ENCODE results near the gene ZMIZ1. TPM values are rescaled to one million over a fixed set of nuclear protein-coding genes. Genes with fewer than 3 reads are reported as not detected.
A peak's percentile ranks its signal among the peaks of the same experiment; 100 is the strongest.

The ZMIZ1 gene
- total RNA-seq, 1 donor from 2014 or later = 173 TPM

DNA sequence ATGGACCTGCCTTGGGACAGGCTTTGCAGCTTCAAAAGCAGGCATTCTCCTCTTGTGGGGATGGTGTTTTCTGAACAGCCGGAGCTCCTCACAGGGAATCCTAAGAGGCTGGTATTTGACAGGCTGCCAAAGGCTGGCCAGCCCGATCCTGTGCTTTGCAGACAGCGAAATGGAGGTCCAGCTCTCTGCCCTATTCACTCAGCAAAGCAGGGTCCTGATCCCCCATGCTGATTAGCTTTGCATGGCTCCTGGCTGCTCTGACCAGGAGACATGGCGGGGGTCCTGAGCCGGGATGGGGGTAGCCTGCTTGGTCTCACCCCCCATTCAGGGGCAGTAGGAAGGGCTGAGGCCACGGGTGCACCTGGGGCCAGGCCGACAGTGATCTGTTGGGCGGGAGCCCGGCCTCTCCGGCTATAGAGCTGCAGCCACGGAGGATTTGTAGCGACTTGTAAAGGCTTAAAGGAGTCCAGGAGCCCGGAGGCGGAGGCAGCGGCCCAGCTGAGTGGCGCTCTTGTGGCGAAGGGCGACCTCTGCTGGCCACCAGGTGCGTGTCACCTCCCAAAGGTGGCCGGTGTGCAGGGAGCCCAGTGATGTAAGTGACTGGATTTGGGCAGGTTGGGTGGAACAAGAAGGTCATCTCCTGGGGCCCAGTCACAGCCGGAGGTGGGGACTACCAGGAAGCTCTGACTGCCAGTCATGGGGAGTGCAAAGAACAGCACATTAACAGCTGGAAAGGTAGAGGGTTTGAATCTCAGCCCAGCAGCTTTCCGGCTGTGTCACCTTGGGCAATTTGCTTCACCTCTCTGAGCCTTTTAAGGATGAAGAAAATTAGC lies 126.5 kb downstream of the ZMIZ1 start:
- Mint-ChIP-seq H3K4me3 (no peak overlapping the region), H3K36me3 (peaks cover 13% of the 10 kb centered on the region), H3K27me3 (ENCODE audit: low read depth) (no peaks in the 10 kb centered on the region), H3K4me1 (peaks cover 18% of the 10 kb centered on the region), H3K9me3 (no peaks in the 10 kb centered on the region), H3K27ac (peak overlapping the region; percentile 66)
- DNase-seq (ENCODE audit: low spot score in 2 of 2, unreplicated experiment in 2 of 2) = peak; percentile 66 to 89
- TF ChIP-seq, protein P1, sequence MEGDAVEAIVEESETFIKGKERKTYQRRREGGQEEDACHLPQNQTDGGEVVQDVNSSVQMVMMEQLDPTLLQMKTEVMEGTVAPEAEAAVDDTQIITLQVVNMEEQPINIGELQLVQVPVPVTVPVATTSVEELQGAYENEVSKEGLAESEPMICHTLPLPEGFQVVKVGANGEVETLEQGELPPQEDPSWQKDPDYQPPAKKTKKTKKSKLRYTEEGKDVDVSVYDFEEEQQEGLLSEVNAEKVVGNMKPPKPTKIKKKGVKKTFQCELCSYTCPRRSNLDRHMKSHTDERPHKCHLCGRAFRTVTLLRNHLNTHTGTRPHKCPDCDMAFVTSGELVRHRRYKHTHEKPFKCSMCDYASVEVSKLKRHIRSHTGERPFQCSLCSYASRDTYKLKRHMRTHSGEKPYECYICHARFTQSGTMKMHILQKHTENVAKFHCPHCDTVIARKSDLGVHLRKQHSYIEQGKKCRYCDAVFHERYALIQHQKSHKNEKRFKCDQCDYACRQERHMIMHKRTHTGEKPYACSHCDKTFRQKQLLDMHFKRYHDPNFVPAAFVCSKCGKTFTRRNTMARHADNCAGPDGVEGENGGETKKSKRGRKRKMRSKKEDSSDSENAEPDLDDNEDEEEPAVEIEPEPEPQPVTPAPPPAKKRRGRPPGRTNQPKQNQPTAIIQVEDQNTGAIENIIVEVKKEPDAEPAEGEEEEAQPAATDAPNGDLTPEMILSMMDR (IDR thresholded peaks at IDR 0.05; ENCODE audit: unreplicated experiment) = peak; percentile 94

DNA sequence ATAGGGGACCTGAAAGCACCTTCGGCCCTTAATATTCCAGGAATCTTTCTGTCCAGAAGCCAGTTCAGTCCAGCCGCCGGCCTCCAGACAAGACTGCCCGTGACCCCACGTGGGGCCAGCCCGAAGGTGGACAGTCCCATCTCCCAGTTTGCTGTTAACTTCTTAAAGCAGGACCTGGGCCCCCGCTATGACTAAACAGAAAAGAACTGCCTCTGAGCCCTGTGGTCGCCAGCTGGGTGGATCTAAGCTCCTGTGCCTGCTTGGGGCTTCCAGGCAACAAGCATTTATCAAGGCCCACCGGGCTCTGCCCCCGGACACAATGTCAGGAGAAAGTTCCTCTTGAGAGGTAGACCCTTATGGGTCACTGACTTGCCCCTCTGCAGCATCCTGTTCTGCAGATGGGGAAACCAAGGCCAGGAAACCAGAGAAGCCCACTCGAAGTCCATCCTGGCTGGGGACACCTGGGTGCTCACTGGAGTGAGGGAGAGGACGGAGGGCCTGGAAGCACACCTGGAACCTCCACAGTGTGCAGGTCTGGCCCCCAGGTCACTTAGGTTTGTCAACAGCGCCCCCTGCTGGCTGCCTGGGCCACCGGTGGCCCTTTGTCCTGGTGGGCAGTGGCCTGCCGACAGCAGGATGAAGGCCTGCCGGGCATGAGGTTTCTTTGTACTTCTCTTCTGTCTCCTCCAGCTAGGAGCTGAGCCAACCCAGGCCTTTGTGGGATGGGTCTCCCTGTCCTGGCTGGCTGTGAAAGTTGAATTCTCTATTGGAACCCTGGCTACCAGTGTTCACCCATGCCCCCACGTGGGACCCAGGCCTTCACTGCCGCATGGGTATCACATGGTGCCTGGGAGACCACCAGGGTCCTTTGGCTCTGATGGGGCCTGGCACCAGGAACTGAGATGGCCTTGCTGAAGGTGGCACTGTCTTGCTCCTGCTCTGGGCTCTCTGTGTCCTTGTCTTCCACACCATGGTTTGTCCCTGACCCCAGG lies 128.0 kb downstream of the ZMIZ1 start:
- H3K36me3 Mint-ChIP-seq = peaks cover 10% of the 10 kb centered on the region
- TF ChIP-seq, protein P1 (IDR thresholded peaks at IDR 0.05; ENCODE audit: unreplicated experiment) = peak; percentile 97
- no peak overlapping the region for H3K4me3 Mint-ChIP-seq
- H3K9me3 Mint-ChIP-seq = no peaks in the 10 kb centered on the region
- H3K27ac Mint-ChIP-seq = no peak overlapping the region
- peak; percentile 68 to 79 for DNase-seq (ENCODE audit: low spot score in 2 of 2, unreplicated experiment in 2 of 2)
- H3K27me3 Mint-ChIP-seq (ENCODE audit: low read depth) = no peaks in the 10 kb centered on the region
- peaks cover 14% of the 10 kb centered on the region for H3K4me1 Mint-ChIP-seq

DNA sequence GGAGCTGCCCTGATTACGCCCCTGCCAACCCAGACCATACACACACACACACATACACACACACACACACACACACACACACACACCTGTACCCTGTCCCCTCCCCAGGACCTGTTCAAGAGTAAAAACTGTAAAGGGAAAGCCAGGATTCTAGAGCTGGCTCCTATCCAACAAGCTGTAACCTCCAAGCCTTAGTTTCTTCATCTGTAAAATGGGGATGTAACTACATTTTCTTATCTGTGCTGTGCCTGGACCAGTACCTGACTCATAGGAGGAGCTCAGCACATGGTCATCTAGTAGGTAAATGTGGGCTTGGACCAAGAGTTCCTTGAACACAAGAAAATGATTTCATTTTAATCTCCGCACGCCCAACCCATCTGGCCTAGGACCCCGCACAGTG lies 128.8 kb downstream of the ZMIZ1 start:
- H3K36me3 Mint-ChIP-seq = peaks cover 9% of the 10 kb centered on the region
- H3K27ac Mint-ChIP-seq = no peak overlapping the region

DNA sequence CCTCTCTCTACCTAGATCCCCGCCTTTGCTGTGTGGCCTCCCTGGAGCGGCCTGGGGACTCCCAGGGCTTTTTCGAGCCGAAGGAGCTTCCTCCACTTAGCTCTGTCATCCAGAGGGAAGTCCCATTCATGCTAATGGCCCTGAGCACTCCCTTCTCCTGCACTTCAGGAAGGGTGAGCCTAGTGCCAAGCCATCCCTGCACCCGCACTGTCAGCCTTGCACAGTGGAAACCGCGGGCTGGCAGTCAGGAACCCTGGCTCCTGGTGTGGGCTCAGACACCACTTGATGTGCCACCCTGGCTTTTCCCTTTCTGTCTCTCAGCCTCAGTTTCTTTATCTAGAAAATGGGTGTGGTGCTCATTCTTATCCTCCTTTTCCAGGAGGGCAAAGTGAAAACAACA lies 131.6 kb downstream of the ZMIZ1 start:
- no peak for DNase-seq (ENCODE audit: low spot score in 2 of 2, unreplicated experiment in 2 of 2)
- Mint-ChIP-seq H3K27ac (no peak overlapping the region), H3K27me3 (ENCODE audit: low read depth) (no peaks in the 10 kb centered on the region), H3K4me3 (no peak overlapping the region), H3K9me3 (no peaks in the 10 kb centered on the region), H3K4me1 (peaks cover 13% of the 10 kb centered on the region), H3K36me3 (peaks cover 20% of the 10 kb centered on the region)
- TF ChIP-seq, protein P1 (IDR thresholded peaks at IDR 0.05; ENCODE audit: unreplicated experiment) = no peak

More for the DNA sequence above, 128.8 kb downstream of the ZMIZ1 start:
- H3K4me1 Mint-ChIP-seq = peaks cover 13% of the 10 kb centered on the region
- TF ChIP-seq, protein P1 (IDR thresholded peaks at IDR 0.05; ENCODE audit: unreplicated experiment) = no peak
- no peaks in the 10 kb centered on the region for H3K27me3 Mint-ChIP-seq (ENCODE audit: low read depth)
- H3K4me3 Mint-ChIP-seq = no peak overlapping the region
- DNase-seq (ENCODE audit: low spot score in 2 of 2, unreplicated experiment in 2 of 2) = no peak
- no peaks in the 10 kb centered on the region for H3K9me3 Mint-ChIP-seq

DNA sequence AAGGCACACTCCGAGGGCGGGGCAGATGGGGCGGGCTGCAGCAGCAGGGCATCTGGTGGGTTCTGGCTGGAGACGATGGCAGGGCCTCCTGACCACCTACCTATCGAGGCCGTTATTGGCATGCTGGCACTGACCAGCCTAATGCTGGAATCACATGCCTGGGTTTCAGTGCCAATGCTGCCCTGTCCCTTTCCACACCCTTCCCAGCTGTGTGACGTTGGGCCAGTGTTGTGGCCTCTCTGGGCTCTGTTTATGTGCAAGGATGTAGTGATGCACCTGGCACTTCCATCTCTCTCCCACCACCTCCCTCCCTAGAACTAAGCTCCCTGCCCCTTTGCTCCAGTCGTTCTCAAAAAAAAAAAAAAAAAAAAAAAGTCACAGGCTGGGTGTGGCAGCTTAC lies 132.9 kb downstream of the ZMIZ1 start:
- H3K27me3 Mint-ChIP-seq (ENCODE audit: low read depth) = no peaks in the 10 kb centered on the region
- H3K4me1 Mint-ChIP-seq = peaks cover 11% of the 10 kb centered on the region
- H3K27ac Mint-ChIP-seq = no peak overlapping the region
- no peak overlapping the region for H3K4me3 Mint-ChIP-seq
- peaks cover 23% of the 10 kb centered on the region for H3K36me3 Mint-ChIP-seq
- no peaks in the 10 kb centered on the region for H3K9me3 Mint-ChIP-seq
- no peak for DNase-seq (ENCODE audit: low spot score in 2 of 2, unreplicated experiment in 2 of 2)
- TF ChIP-seq, protein P1 (IDR thresholded peaks at IDR 0.05; ENCODE audit: unreplicated experiment) = no peak

All from mesothelial cell of epicardium (in vitro differentiated cells).